T-helper 9 cell (primary cell): ENCODE data around the gene RNF157.
"Not testable (repeated sequence)": the region's sequence is repeated elsewhere in the genome, so short reads cannot be mapped to it uniquely, and the experiment has no call there.

Experiments used
- DNase-seq: peaks from one replicate; pipeline ENCODE4 v3.0.0-alpha.2; 2020

RNF157 gene

DNA sequence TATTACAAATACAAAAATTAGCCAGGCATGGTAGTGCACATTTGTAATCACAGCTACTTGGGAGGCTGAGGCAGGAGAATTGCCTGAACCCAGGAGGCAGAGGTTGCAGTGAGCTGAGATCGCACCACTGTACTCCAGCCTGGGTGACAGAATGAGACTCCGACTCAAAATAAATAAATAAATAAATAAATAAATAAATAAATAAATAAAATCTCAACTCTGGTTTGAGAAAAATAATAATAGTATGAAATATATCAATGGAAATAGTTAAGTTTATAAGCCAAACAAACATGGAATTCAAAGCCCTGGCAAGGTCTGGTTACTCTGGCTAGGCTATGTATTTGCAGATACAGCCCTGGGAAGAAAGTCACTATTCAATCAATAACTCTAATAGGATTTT lies 53.5 kb downstream of the RNF157 start:
- not testable (repeated sequence) for DNase-seq

DNA sequence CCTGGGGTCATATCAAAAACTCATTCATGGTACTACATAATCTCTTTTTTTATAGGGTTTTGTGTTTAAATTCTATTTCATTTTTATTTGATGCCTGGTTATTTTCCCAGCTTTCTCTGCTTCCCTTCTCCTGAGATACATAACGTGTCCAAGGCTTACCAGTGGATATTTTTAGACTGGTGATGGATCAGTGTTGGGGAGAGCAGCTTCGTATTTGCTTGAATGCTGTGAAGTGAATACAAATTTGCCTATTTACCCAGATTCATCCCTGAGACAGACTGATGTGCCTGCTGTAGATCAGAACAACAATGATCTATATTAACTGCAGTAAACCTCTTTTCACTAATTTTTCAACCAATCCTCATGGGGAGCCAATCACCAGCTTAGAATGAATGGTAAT lies 56.0 kb downstream of the RNF157 start:
- no peak for DNase-seq

DNA sequence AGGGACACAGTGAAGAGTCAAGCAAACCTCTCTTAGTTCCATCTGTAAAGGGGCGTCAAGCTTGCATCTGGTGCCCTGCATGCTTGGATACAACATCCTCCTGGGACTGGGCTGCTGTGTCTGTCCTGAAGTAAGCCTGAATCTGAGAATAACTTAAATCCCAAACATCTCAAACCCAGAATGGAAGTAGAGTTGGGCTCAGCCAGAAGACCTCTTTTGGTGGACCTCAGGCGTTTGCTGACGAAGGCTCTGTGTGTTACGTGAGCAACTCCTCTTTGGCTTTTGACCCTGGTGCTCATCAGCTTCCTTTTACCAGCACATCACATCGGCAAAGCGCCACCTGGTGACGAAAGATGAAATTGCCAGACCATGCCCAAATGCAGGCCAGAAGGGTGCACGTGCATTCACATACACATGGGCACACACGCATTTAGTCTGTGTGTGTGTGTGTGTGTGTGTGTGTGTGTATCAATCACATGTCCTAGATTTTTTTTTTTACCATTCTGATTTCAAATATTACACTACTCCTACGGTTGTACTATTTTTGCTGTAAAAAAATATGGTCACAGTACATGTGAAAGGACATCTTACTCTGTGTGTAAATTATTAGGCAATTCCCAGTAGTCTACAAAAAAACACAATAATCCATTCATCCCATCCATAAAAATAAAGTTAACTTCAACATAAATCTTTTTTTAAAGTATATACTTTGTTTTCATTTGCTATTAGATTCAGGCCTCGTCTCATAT lies 58.1 kb downstream of the RNF157 start:
- DNase-seq = peak; percentile 93

DNA sequence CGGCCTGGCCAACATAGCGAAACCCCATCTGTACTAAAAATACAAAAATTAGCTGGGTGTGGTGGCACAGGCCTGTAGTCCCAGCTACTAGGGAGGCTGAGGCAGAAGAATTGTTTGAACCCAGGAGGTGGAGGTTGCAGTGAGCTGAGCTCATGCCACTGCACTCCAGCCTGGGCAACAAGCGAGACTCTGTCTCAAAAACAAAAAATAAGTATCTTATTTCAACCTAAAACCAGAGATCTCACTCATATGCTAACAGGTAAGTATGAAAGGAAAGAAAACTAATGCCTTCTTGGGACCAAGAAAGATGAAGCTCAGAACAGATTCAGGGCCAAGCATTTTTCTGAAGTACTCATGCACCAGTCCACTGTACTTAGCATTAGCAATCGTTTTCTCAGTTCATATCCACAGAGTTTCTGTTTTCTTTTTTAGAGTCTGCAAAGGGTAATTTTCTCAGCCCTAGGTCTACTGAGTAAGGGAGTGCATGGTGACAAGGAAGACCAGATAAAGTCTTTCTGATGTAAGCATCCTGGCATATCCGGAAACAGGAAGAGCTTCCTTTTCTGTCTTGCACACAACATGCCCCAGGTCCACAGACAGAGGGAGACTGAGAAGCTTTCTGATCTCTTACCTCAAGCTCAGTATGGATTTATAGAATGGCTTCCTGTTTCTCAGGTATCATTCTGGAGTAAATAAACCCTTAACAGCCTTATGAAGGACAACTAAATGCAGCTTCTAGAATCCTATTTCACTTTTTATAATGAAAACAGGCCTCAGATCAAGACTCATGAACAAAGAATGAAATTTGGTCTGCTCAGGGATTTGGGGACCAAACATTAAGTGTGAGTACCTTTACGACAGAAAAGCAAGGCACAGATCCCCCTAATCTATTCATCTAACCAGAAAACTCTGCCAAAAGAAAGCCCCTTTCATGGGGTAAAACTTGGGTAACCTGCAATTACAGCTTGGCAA lies 60.5 kb downstream of the RNF157 start:
- no peak for DNase-seq

DNA sequence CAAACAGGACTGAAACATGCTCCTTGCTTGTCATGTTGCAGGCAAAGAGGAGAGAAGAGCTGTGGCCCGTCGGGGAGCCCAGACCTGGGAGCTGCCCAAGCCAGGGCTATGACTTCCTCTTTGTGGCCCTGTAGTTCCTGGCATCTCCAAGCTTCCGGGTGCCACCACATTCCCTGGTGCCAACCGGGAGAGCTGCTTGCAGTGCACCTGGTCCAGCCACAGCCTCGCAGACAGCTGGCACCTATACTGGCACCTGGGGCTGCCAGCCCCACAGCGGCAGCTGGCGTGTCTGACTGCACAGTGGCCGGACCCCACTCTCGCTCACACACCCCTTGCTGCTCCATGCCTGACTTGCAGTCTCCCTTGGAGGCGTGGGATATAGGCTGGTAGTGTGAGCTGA lies 62.2 kb downstream of the RNF157 start:
- DNase-seq = no peak

DNA sequence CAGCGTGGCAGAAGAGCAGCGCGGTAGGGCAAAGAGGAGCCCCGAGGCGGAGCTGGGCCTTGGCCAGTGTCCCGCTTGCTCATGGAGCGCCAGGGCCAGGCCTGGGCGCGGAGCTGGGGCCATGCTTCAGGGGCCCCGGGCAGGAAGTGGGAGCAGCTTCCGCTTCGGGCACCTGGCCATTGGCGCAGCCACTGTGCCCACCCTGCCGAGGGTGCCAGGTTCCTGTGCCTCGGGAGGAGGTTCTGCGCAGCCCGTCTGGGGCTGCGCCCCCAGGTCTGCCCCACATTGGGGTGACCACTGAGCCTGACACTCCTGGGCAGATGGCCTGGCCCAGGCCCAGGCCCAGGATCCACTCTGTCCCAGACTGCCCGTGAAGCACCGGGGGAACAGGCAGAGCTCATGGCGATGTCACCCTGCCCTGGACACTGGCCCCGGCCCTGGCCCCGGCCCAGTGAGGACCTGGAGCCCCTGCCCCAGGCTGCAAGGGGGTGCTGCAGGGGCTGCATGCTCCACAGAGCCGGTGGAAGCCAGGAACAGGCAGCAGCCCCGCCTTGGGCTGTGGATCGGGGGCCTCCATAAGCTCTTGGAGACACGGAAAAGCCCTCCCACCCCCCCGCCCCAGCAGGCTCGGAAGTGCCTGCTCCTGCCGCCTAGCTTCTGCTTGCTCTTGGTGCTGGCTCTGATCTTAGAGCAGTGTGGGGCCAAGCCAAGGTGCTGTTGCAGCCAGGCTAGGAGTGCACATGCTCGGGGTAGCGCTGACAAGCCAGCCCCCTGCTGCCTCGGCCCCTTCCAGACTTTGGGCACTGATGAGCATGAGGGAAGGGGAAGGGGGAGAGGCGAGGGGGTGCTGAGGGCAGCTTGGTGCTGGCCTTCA lies 63.4 kb downstream of the RNF157 start:
- DNase-seq = no peak

DNA sequence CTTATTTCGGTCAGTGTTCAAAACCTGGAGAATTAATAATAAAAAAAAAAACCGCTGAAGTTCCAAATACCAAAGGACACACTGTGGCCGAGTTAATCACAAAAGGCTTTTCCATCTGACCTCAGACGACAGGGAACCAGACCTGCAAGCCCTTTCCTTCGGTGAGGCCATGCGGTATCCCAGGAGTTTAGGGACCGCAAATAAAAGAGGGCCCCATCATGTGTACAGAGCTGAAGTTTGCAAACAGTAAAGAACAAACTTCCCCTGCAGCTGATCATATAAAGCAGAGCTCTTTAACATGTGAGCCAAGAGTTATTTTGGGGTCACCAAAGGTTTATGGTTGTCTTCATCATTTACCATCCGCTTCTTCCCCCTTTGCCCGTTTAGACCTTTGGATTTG lies 66.3 kb downstream of the RNF157 start:
- no peak for DNase-seq

DNA sequence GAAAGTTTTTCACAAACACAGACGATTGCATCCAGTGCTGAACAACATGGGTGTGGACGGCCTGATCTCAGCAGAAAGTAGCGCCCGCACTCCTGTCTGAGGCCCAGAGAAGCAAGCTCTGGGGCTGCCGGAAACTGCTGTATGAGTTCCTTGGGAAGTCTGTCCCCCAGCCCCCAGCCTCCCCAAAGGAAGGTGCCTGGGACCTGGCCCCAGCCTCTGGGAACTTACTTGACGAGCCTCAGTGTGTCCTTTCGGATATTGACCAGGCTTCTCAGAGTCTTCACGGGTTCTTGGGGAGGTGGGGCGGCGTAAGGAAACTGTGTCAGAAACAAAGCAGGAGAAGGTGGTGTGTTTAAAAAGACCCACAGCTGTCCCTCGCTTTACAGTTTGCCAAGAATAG lies 66.8 kb downstream of the RNF157 start:
- no peak for DNase-seq

DNA sequence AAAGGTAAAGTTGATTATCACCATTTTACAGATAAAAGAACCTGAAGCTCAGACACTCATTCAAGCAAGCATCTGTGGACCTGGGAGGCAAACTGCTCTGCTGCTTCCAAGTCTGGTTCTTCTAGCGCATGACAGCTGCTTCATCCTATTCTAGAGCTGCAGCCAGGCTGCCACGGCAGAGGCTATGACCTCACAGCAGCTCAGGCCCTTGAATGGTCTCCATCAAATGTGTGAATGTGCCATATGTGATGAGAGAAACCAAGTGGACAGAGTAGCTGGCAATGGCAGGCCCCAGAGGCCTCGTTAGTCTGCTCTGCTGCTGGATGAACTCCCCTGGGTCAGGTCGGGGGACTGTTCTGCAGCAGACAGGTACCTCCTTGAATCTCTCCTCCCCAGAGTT lies 68.6 kb downstream of the RNF157 start:
- DNase-seq = no peak

DNA sequence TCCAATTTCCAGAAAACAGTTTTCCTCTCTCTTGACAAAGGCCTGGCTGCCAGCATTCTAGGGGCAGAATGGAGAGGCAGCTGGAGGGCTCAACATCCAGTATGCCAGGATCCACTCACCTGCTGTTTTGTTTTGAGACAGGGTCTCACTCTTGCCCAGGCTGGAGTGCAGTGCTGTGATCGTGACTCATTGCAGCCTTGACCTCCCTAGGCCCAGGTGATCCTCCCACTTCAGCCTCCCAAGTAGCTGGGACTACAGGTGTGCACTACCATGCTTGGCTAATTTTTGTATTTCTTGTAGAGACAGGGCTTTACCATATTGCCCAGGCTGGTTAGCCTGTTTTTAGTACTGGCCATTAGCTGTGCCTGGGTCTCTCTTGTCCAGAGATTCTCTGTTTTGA lies 70.2 kb downstream of the RNF157 start:
- no peak for DNase-seq

DNA sequence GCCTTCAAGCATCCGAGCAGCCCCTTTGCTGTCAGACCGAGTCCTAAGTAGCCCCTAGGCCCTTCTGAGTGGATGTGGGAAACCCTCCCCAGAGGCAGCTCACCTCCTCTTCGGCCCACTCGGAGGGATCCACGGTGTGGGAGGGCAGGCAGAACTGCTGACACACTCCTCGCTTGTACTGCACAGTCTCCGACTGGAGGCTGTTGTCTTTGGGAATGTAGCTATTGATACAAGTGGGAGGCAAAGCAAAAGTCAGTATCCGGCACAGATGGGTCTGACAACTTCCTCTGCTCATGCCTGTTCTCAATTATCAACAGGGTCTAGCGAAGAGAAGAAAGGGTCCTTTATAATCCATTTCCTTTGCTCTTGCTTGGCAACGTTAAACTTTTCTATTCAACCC lies 73.4 kb downstream of the RNF157 start:
- no peak for DNase-seq

DNA sequence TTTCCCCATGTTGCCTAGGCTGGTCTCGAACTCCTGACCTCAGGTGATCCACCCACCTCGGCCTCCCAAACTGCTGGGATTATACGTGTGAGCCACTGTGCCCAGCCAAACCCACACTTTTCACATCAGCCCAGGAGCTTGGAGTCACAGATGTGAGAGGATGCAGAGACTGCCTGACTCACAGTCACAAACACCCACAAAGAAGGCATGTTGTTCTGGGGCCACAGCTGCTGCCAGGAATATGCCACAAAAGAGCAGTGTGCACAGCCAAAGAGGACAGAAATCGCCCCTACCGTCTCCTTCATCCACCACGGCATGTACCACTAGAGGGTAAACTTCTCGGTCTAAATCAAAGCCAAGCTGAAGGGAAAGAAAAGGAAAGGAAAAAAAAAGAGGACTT lies 74.1 kb downstream of the RNF157 start:
- DNase-seq = no peak

DNA sequence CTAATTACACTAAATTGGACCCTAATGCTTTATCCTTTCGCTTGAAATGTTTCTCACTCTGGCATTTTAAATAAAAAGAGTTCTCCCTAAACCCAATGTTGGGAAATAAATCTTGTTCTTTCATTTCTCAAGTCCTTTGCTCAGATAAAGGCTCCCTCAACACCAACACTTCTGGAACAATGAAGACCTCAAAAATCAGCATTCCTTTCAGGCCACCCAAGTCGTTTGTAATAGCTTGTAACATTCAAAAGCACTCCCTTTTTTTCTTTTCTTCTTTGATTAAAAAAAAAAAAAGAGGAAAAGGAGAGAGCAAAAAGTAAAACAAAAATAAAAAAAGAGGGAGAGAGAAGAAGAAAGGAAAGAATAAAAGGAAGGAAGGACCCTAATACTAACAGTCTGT lies 76.0 kb downstream of the RNF157 start:
- DNase-seq = no peak

DNA sequence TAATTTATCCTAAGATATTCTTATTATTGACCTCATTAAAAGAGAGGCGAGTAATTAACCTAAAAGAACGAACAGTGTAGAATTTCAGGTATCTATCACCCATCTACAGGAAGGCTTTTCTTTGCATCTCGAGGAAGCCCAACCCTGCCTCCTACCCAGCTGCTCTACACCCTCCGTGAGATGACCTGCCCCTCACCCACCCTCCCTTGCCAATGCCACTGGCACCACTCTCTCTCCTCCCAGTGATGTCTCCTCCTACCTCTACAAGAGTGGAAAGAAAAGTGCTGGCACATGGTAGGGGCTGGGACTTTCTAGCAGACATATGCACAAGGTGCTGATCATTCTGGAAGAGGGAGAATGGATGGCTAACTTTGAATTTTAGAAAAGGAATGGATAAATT lies 76.4 kb downstream of the RNF157 start:
- DNase-seq = no peak

DNA sequence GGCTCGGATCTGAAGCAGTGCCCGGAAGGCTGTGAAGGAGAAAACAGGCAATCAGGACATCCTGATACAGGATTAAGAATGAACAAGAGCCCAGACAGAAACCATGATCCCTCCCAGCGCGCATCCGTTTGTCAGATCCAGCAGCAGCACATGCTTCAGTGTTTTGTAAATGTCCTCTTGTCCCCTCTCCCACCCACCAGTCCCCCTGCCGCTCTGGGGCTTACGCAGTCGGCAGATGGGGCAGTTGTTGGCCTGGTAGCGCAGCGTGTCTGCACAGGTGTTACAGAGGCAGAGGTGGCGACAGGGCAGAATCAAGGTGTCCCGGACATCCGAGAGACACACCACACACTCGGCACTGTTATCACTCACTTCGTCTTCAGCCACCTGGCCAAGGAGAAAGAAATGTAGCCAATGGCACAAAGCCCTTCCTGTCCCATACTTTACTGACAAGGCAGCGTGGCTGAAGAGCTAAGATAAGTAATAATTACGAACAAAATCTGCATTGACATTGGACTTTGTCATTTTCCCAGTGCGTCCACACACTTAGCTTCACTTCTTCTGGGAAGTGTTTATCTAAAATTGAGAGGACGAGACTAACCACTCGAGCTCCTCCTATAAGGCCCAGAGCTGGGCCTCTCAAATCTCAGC lies 78.5 kb downstream of the RNF157 start:
- no peak for DNase-seq

DNA sequence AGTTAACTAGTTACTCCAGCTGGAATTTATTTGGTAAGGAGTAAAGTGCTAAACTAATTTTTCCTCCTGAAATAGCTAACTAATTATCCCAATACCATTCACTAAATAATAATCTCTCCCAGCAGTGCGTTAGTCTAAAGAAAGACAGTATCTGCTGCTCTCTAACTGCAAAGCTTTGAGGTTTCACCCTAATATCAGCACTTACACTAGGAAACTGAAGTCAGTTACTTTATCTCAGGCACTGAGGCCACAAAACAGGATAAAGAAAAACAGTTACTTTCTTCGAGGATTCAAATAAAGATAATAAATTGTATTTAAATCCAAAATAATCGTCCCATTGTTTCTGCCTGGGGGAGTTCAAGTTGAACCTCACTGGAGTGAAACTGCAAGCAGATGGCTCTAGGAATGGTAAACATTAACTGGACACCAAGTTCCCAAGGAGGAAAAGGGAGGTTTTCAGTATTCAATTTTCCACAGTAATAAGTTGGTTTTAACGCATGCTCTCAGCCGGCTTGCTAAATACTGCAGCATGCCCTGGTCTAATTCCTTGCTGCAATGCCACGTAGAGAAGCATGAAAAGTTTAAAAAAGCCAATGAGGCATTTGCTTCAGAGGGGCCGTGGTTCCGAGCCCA lies 79.3 kb downstream of the RNF157 start:
- no peak for DNase-seq

DNA sequence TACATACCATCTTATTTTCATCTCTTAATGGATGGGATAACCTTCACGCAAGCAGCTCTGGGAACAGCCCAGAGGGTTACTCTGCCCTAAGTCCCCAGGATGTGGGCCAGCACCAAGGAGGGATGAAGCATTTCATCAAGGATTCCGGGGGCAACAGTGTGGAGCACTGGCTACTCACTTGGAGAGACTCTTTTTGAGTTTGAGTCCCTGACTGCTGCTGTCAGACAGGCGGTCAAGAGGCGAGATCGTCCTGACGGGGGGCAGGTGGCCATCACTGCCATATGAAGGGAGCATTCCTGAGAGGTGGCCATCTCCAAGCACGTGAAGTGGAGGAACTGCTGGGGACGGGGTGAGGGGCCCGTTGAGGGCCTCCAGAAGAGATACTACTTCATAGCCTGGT lies 81.1 kb downstream of the RNF157 start:
- DNase-seq = no peak

DNA sequence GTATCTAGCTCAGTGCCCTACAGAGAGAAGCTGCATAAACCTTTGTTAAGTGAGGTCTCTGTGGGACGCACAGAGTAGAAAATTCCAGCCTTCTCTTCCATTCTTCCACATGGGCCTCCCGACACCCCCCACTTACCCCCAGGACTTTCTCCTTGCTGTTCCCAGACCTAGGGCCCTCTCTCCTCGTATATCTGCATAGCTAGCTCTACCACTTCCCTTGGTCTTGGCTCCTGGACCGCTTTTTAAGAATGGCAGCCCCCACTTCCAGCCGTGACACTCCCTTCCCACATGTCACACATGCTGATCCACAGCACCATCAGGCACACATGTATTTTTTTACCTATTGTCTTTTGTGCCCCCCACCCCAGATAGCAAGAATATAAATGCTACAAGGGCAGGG lies 82.5 kb downstream of the RNF157 start:
- no peak for DNase-seq

DNA sequence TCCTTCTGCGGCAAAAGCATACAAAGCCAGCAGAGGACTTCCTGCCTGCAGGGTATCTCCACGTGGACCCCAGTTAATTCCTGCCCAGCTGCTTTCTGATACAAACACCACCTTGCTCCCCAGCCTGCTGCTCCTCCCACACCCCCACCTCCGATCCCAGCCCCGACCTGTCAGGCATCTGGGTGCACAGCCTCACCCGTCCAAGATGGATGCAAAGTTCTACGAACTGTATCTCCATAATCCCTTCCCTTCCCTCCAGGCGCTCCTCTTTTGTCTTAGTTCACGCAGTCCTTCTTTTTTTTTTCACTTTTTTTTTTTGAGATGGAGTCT lies 83.7 kb downstream of the RNF157 start:
- no peak for DNase-seq

DNA sequence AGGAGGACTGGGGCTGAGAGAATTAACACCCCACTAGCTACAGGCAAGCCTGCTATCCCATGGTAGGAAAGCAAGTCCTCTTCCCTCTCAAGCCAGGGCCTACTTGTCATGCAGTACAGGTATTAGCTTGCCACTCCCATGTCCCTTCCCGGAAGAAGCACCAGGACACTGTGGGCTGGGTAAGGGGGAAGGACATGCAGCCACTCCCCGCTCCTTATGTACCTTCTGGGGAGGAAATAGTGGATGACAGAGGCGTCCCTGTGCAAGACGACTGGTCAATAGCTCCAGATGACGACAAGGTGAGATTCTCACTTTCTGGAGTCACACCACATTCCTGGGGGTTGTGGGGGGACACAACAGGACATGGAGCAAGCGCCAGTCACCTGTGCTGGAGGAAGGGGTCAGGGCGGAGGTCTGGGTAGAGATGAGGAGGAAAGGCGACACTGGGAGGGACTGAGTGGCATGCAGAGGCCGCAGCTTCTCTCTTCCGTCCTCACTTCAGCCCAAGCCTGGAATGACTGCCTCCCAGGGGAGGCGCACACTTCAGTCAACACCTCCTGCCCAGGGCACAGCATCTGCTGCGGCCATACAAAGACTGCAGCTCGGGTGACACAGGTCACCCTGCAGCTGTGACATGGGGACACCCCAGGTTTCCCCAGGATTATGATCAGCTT lies 84.2 kb downstream of the RNF157 start:
- DNase-seq = no peak
